Adrenal gland (tissue), 12 donors: ENCODE measurements around the gene APP. TPM values are rescaled to one million over a fixed set of nuclear protein-coding genes. Genes with fewer than 3 reads are reported as not detected.

Experiments
- DNase-seq, 7 donors: peaks; one replicate each; pipeline ENCODE4 v3.0.0-alpha.2; 2019 to 2020
- H3K27ac ChIP-seq, 5 donors: fragments of 200-600 bp; sonication (generic) in 4 of 5; 1 replicate in 3 of 5; 2 replicates in 2 of 5; pipeline versions ENCODE4 v1.5.1 to v1.8.0; 2016 to 2020; ENCODE audit warnings: mild to moderate bottlenecking in 1 of 5
- H3K27me3 ChIP-seq: fragments of 200-600 bp; 2 replicates; pipeline ENCODE4 v1.8.0; 2021
- H3K36me3 ChIP-seq, 2 donors: fragments of 200-600 bp; replicated peaks in 1 of 2; 1 replicate in 1 of 2; 2 replicates in 1 of 2; pipeline versions ENCODE4 v1.5.1 to v1.8.0; 2018 to 2022
- H3K4me1 ChIP-seq, 2 donors: fragments of 200-600 bp; replicated peaks in 1 of 2; 1 replicate in 1 of 2; 2 replicates in 1 of 2; pipeline versions ENCODE4 v1.5.1 to v1.8.0; 2018 to 2021
- H3K4me3 ChIP-seq, 4 donors: fragments of 200-600 bp; sonication (generic) in 3 of 4; one replicate each; pipeline ENCODE4 v1.5.1; 2016 to 2018
- H3K9me3 ChIP-seq, 3 donors: fragments of 200-600 bp; sonication (generic) in 1 of 3; replicated peaks in 1 of 3; 1 replicate in 2 of 3; 2 replicates in 1 of 3; pipeline versions ENCODE4 v1.5.1 to v1.8.0; 2016 to 2021
- POLR2A ChIP-seq, 2 donors: fragments of 450-650 bp; IDR thresholded peaks; one replicate each; pipeline ENCODE4 v1.6.1; 2017; ENCODE audit warnings: antibody characterized with exemption in 2 of 2, mild to moderate bottlenecking in 2 of 2, moderate library complexity in 1 of 2
- WGBS, 4 donors: extraction: QIAGEN DNeasy Blood & Tissue Kit in 2 of 4; methylation state at CpG; one replicate each; pipeline versions ENCODE4 v1.1.5 to v1.1.7; 2013 to 2017; 5-methylcytosine and 5-hydroxymethylcytosine counted together
- intact Hi-C, 2 donors: fragments of 100-400 bp; cut with DNase I; formaldehyde crosslinking; loops; one replicate each; pipeline versions ENCODE4 v1.14.1 to v1.15.0; 2022 to 2023
- polyA plus RNA-seq, 3 donors: library from polyadenylated mRNA; stranded (reverse); fragments of 200-250 nt in 2 of 3; fragments of 350-450 nt in 1 of 3; fragmentation: Illumina TruSeq in 1 of 3; extraction: RNeasy Lipid Tissue Mini Kit (QIAGEN cat#74804) in 1 of 3; gene quantifications; one replicate each; pipeline ENCODE4 v1.2.3, GENCODE V29; 2013 to 2014
- total RNA-seq, 9 donors: library from RNA; depleted of rRNA in 4 of 9; stranded (reverse); fragments of >200 nt in 4 of 9; fragments of 120-200 nt in 1 of 9; fragmentation: NEBNext Ultra II Directional in 1 of 9; extraction: Animal tissue kit (Norgen Biotek cat#: 25700) in 1 of 9; gene quantifications; one replicate each; pipeline versions ENCODE4 v1.1.0 to v1.2.4, GENCODE V29; 2013 to 2023
- TF ChIP-seq, protein P1 (sequence below), 6 experiments: fragments of 450-650 bp in 4 of 6; fragments of 200-600 bp in 2 of 6; sonication (generic) in 1 of 6; IDR thresholded peaks; 1 replicate in 5 of 6; 2 replicates in 1 of 6; pipeline versions ENCODE4 v1.5.1 to v1.8.0; 2016 to 2021; ENCODE audit warnings: antibody characterized with exemption in 6 of 6, mild to moderate bottlenecking in 2 of 6, moderate library complexity in 1 of 6
- donor health status: healthy with polysubstance abuse.
- donor health status: Bipolar disorder and iron deficiency.
- donor health status: DM: yes; HTN: yes; CAD: no.
- donor health status: DM: no; HTN: no; CAD: no.
- donor health status: DM: no; HTN: no; CAD: no.
- donor health status: DM: yes; HTN: yes; CAD: no.

Gene APP
- total and polyA plus RNA-seq, 12 donors: 161 to 1,079 (median 710) TPM

GRCh38 chr21:25985990-25986389 lies 184.6 kb downstream of the APP start:
- Histone ChIP-seq H3K4me3 (no peak overlapping the region), H3K36me3 (peaks cover 0 to 15% of the 10 kb centered on the region in 2 donors), H3K27ac (no peak overlapping the region), H3K27me3 (no peaks in the 10 kb centered on the region), H3K4me1 (peaks cover 0 to 11% of the 10 kb centered on the region in 2 donors), H3K9me3 (no peaks in the 10 kb centered on the region)
- intact Hi-C loops: no loop called here
- 78 to 85% (median 83%) methylated on average over 3 of the region's 3 CpGs for WGBS, 4 donors
- no peak for DNase-seq
- TF ChIP-seq POLR2A (IDR thresholded peaks at IDR 0.05): no peak

GRCh38 chr21:25984538-25984937 lies 186.0 kb downstream of the APP start:
- WGBS, 4 donors: 90 to 98% (median 94%) methylated on average over 1 of the region's 1 CpG

DNA sequence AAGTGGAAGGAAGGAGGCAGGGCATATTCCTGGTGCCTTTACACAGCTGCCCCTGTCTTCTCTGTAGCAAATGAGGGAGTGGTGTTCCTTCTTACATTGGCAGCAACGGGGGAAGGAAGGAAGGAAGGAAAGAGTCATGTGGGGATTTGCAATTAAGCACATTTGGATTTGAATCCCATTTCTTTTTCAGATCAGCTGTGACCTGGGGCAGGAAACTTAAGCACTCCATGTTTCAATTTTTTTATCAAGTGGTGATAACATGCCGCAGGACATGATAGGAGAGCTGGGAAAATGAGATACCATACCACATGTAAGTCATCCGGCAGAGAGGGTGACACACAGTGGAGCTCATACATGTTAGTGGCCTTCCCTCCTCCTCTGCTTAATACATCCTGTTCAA lies 186.8 kb downstream of the APP start:
- Histone ChIP-seq H3K4me3 (no peak overlapping the region), H3K4me1 (peaks cover 0 to 16% of the 10 kb centered on the region in 2 donors), H3K9me3 (no peaks in the 10 kb centered on the region), H3K27ac (peak overlapping the region in 1 of 5 donors; percentile 2), H3K36me3 (peaks cover 0 to 16% of the 10 kb centered on the region in 2 donors), H3K27me3 (no peaks in the 10 kb centered on the region)
- TF ChIP-seq, protein P1, sequence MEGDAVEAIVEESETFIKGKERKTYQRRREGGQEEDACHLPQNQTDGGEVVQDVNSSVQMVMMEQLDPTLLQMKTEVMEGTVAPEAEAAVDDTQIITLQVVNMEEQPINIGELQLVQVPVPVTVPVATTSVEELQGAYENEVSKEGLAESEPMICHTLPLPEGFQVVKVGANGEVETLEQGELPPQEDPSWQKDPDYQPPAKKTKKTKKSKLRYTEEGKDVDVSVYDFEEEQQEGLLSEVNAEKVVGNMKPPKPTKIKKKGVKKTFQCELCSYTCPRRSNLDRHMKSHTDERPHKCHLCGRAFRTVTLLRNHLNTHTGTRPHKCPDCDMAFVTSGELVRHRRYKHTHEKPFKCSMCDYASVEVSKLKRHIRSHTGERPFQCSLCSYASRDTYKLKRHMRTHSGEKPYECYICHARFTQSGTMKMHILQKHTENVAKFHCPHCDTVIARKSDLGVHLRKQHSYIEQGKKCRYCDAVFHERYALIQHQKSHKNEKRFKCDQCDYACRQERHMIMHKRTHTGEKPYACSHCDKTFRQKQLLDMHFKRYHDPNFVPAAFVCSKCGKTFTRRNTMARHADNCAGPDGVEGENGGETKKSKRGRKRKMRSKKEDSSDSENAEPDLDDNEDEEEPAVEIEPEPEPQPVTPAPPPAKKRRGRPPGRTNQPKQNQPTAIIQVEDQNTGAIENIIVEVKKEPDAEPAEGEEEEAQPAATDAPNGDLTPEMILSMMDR (IDR thresholded peaks at IDR 0.05): no peak
- TF ChIP-seq POLR2A (IDR thresholded peaks at IDR 0.05): no peak
- peak in 2 of 7 donors; percentile 17 to 34 for DNase-seq
- WGBS, 4 donors: 48 to 65% (median 55%) methylated on average over 3 of the region's 3 CpGs
- intact Hi-C loops: no loop called here

More at GRCh38 chr21:25984538-25984937, 186.0 kb downstream of the APP start:
- Histone ChIP-seq H3K4me1 (peaks cover 0 to 16% of the 10 kb centered on the region in 2 donors), H3K27ac (no peak overlapping the region), H3K27me3 (no peaks in the 10 kb centered on the region), H3K36me3 (peaks cover 0 to 16% of the 10 kb centered on the region in 2 donors), H3K4me3 (no peak overlapping the region), H3K9me3 (no peaks in the 10 kb centered on the region)
- intact Hi-C loops: no loop called here
- no peak for DNase-seq
- TF ChIP-seq, protein P1 (IDR thresholded peaks at IDR 0.05): no peak
- no peak for TF ChIP-seq POLR2A (IDR thresholded peaks at IDR 0.05)

DNA sequence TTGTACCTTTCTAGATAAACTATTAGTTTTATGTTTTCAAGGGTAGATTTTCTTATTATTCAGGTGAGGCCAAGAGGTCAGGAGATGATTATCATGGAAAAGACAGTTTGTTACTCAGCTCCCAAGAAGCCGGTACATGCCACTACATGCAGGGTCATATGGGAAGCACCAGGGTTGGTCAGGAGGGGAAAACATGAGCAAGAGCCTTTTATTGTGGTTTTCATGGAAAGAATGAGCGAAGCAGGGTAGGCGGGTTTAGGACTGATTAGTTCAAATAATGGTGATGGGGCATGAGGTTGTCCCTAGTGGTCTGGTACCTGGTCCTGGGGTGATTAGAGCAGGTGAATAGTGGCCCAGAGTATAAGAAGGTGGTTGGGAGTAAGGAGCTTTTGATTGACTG lies 189.9 kb downstream of the APP start:
- intact Hi-C loops: no loop called here
- TF ChIP-seq POLR2A (IDR thresholded peaks at IDR 0.05): no peak
- TF ChIP-seq, protein P1 (IDR thresholded peaks at IDR 0.05): no peak
- DNase-seq: no peak
- 90 to 97% (median 97%) methylated on average over 3 of the region's 3 CpGs for WGBS, 4 donors
- Histone ChIP-seq H3K4me1 (peaks cover 0 to 16% of the 10 kb centered on the region in 2 donors), H3K27me3 (no peaks in the 10 kb centered on the region), H3K27ac (peak overlapping the region in 1 of 5 donors; percentile 8), H3K4me3 (no peak overlapping the region), H3K9me3 (no peaks in the 10 kb centered on the region), H3K36me3 (peaks cover 0 to 19% of the 10 kb centered on the region in 2 donors)
